Panc1 (cell line): Measurements from ENCODE around the gene ZNF512B. TPM values are rescaled to one million over a fixed set of nuclear protein-coding genes. Genes with fewer than 3 reads are reported as not detected.

ENCODE experiments used
- ATAC-seq: fragments of 200-7000 bp; cut with Tn5 transposase; 2 replicates; pipeline ENCODE4 v1.9.1; 2020; ENCODE audit warnings: mild to moderate bottlenecking, moderate library complexity
- BruUV-seq: library from RNA; stranded (reverse); fragments of 400-500 nt; replicated peaks from 2 replicates; lab custom pipeline; 2021; lab: Mats Ljungman, UMichigan
- CTCF ChIA-PET: fragments of 300-600 bp; sonication (Branson Sonifier 250); formaldehyde crosslinking; loops from one replicate; lab custom pipeline; 2022; ENCODE audit warnings: antibody characterized with exemption; lab: Charles Lee
- POLR2A ChIA-PET: fragments of 300-600 bp; sonication (Branson Sonifier 250); formaldehyde crosslinking; loops from one replicate; lab custom pipeline; 2022; ENCODE audit warnings: antibody characterized with exemption; lab: Charles Lee
- DNase-seq: peaks from one replicate; pipeline ENCODE4 v3.0.0-alpha.2; 2010; ENCODE audit warnings: low read depth, low spot score
- H3K27ac ChIP-seq: 2 replicates; pipeline ENCODE4 v1.5.1; 2011; ENCODE audit warnings: mild to moderate bottlenecking, low read length, inconsistent platforms
- H3K27me3 ChIP-seq: fragments of 200-500 bp; sonication (Bioruptor generic); 2 replicates; pipeline ENCODE4 v1.6.0; 2014; ENCODE audit warnings: low read length, inconsistent platforms; ENCODE audit not compliant: control insufficient read depth, insufficient read depth
- H3K36me3 ChIP-seq: fragments of 200-500 bp; sonication (Bioruptor generic); 2 replicates; pipeline ENCODE4 v1.5.1; 2014; ENCODE audit warnings: inconsistent platforms, mild to moderate bottlenecking, low read length, moderate library complexity; ENCODE audit not compliant: control insufficient read depth, insufficient read depth
- H3K4me1 ChIP-seq: 2 replicates; pipeline ENCODE4 v1.5.1; 2011; ENCODE audit warnings: inconsistent platforms, mild to moderate bottlenecking, low read length, moderate library complexity; ENCODE audit not compliant: control insufficient read depth, insufficient read depth
- H3K4me3 ChIP-seq, 2 experiments: 2 replicates each; pipeline ENCODE4 v1.5.1; 2011 to 2012; ENCODE audit warnings: low read depth in 2 of 2, low read length in 2 of 2, mild to moderate bottlenecking in 2 of 2, inconsistent platforms in 1 of 2, moderate library complexity in 1 of 2
- H3K9me3 ChIP-seq: fragments of 200-500 bp; sonication (Bioruptor generic); 2 replicates; pipeline ENCODE4 v1.5.1; 2014; ENCODE audit warnings: low read depth, mild to moderate bottlenecking, inconsistent platforms, low read length, moderate library complexity; ENCODE audit not compliant: control insufficient read depth, insufficient read depth
- CTCF ChIP-seq: fragments of 450-650 bp; IDR thresholded peaks from 2 replicates; pipeline ENCODE4 v1.5.1; 2017; ENCODE audit warnings: mild to moderate bottlenecking
- POLR2AphosphoS5 ChIP-seq: IDR thresholded peaks from 2 replicates; pipeline ENCODE4 v1.6.1; 2012; ENCODE audit warnings: mild to moderate bottlenecking, low read depth, low read length, moderate library complexity
- REST ChIP-seq, 2 experiments: IDR thresholded peaks; 2 replicates each; pipeline ENCODE4 v1.6.1; 2011 to 2012; ENCODE audit warnings: low read depth in 2 of 2, control low read depth in 1 of 2, low read length in 1 of 2, mild to moderate bottlenecking in 1 of 2, moderate library complexity in 1 of 2; ENCODE audit not compliant: insufficient read depth in 1 of 2
- SIN3A ChIP-seq: IDR thresholded peaks from 2 replicates; pipeline ENCODE4 v1.6.1; 2012; ENCODE audit warnings: low read depth, mild to moderate bottlenecking, low read length, moderate library complexity, borderline replicate concordance; ENCODE audit not compliant: insufficient read depth
- TCF7L2 ChIP-seq: IDR thresholded peaks from 2 replicates; pipeline ENCODE4 v1.6.1; 2011; ENCODE audit warnings: mild to moderate bottlenecking, low read depth, low read length, inconsistent platforms
- in situ Hi-C: cut with HindIII; loops from 2 replicates; pipeline ENCODE4 v1.10.0; 2016; ENCODE audit warnings: low sequenced_read_pairs, low pct_unique_long_range_greater_than_20kb
- intact Hi-C: fragments of 100-400 bp; cut with micrococcal nuclease; formaldehyde crosslinking; loops from one replicate; pipeline ENCODE4 v1.10.0; 2022; ENCODE audit not compliant: unreplicated experiment
- total RNA-seq: library from RNA; stranded (reverse); gene quantifications from one replicate; pipeline ENCODE4 v1.2.1, GENCODE V29; 2021; ENCODE audit not compliant: unreplicated experiment

The ZNF512B gene
- total RNA-seq, 1 experiment from 2014 or later = 17.9 TPM

- no peak for TF ChIP-seq TCF7L2
- ChIA-PET POLR2A (no interaction called here), CTCF (interaction anchor here (0.6 to 1.1 kb wide), 3 partner anchors 316 to 419 kb away, joined by 3 to 7 read pairs (median 3); no protein-coding TSS in a partner anchor)
- ATAC-seq (peak; percentile 3), DNase-seq (no peak)
- no TSS peak for BruUV-seq
- H3K4me3 ChIP-seq = peak overlapping the region; percentile 83 to 85
- H3K4me1 ChIP-seq = peaks cover 38% of the 10 kb centered on the region
- peak overlapping the region; percentile 91 for H3K27ac ChIP-seq
- in situ Hi-C loops = no loop called here
- no peaks in the 10 kb centered on the region for H3K9me3 ChIP-seq
- intact Hi-C loops = no loop called here
- H3K27me3 ChIP-seq = no peaks in the 10 kb centered on the region
- H3K36me3 ChIP-seq = peaks cover 3% of the 10 kb centered on the region; the same call in 1 of the 2 replicates
Observed at GRCh38 chr20:63956664-63957003, 13.1 kb downstream of the ZNF512B start.

GRCh38 chr20:63955827-63956663 is 13.7 kb downstream of the ZNF512B start, which contains the start of gene UCKL1:
Gene UCKL1 (minus strand): TSS chr20:63956416. CDS start chr20:63956372, 44 bp downstream.
- DNase-seq = no peak
- peak; percentile 77 for ATAC-seq
- ChIA-PET POLR2A (no interaction called here), CTCF (interaction anchor here (0.6 to 1.1 kb wide), 3 partner anchors 18 to 418 kb away, joined by 3 to 7 read pairs (median 3); no protein-coding TSS in a partner anchor)
- H3K4me1 ChIP-seq = peaks cover 44% of the 10 kb centered on the region
- peak within 1 kb of the TSS; percentile 83 to 85 for H3K4me3 ChIP-seq
- peak within 1 kb of the TSS; percentile 91 for H3K27ac ChIP-seq
- H3K9me3 ChIP-seq = no peaks in the 10 kb centered on the region
- no peaks in the 10 kb centered on the region for H3K27me3 ChIP-seq
- no TSS peak for BruUV-seq
- H3K36me3 ChIP-seq = peaks cover 3% of the 10 kb centered on the region; the same call in 1 of the 2 replicates
- peak; percentile 51; the same call in 1 of the 2 replicates for TF ChIP-seq POLR2AphosphoS5
- no peak; the same call in 1 of the 2 replicates for TF ChIP-seq CTCF
- 0 out of 2 replicates have a peak, but pooled peaks have one; percentile 68 for TF ChIP-seq SIN3A
- TF ChIP-seq TCF7L2 = 0 out of 2 replicates have a peak, but pooled peaks have one; percentile 18
- no peak for TF ChIP-seq REST (IDR thresholded peaks at IDR 0.05; ENCODE audit: insufficient read depth in 1 of 2, low read depth in 2 of 2, low read length in 1 of 2)
- in situ Hi-C loops (no loop called here), intact Hi-C loops (no loop called here)
